ENCODE results near the gene FKBP6.

The FKBP6 gene

GRCh38 chr7:73329861-73330581 is 2.1 kb downstream of the FKBP6 start:
- ChIA-PET POLR2A (interaction anchor here (0.6 kb wide), 1 partner anchor 749 kb away, joined by 3 read pairs; no protein-coding TSS in a partner anchor), CTCF (no interaction called here)
- TF ChIP-seq FOXM1 (IDR thresholded peaks at IDR 0.05; ENCODE audit: borderline replicate concordance), result no peak
- no peak for TF ChIP-seq CTBP1 (IDR thresholded peaks at IDR 0.05; ENCODE audit: borderline replicate concordance)
- no peak for TF ChIP-seq ELF4 (IDR thresholded peaks at IDR 0.05)
- TF ChIP-seq NFRKB (IDR thresholded peaks at IDR 0.05), result no peak
- TF ChIP-seq FOXK2 (IDR thresholded peaks at IDR 0.05), result no peak
- no peak for TF ChIP-seq FOXA1 (IDR thresholded peaks at IDR 0.05)
- TF ChIP-seq BHLHE40 (IDR thresholded peaks at IDR 0.05; ENCODE audit: borderline replicate concordance), result no peak
- TF ChIP-seq TARDBP (IDR thresholded peaks at IDR 0.05), result no peak
- TF ChIP-seq ARNT (IDR thresholded peaks at IDR 0.05), result no peak
- no peak for TF ChIP-seq PKNOX1 (IDR thresholded peaks at IDR 0.05)
- TF ChIP-seq SUZ12 (IDR thresholded peaks at IDR 0.05), result no peak
- no peak for TF ChIP-seq ZNF384 (IDR thresholded peaks at IDR 0.05)
- no peak for TF ChIP-seq HDGF (IDR thresholded peaks at IDR 0.05; ENCODE audit: borderline replicate concordance)
- no peak for TF ChIP-seq L3MBTL2 (conservative IDR thresholded peaks at IDR 0.05)
- TF ChIP-seq LEF1 (IDR thresholded peaks at IDR 0.05; ENCODE audit: borderline replicate concordance), result no peak
- TF ChIP-seq SP1 (IDR thresholded peaks at IDR 0.05), result no peak
- no peak for DNase-seq (ENCODE audit: extremely low spot score)

GRCh38 chr7:73330772-73331171 is 2.8 kb downstream of the FKBP6 start:
- CTCF ChIA-PET, result no interaction called here
- TF ChIP-seq LEF1 (IDR thresholded peaks at IDR 0.05; ENCODE audit: borderline replicate concordance) (no peak), FOXM1 (IDR thresholded peaks at IDR 0.05; ENCODE audit: borderline replicate concordance) (no peak), PKNOX1 (IDR thresholded peaks at IDR 0.05) (no peak), ARNT (IDR thresholded peaks at IDR 0.05) (no peak), L3MBTL2 (conservative IDR thresholded peaks at IDR 0.05) (no peak), FOXA1 (IDR thresholded peaks at IDR 0.05) (no peak), BHLHE40 (IDR thresholded peaks at IDR 0.05; ENCODE audit: borderline replicate concordance) (no peak), TARDBP (IDR thresholded peaks at IDR 0.05) (no peak), CTBP1 (IDR thresholded peaks at IDR 0.05; ENCODE audit: borderline replicate concordance) (no peak), HDGF (IDR thresholded peaks at IDR 0.05; ENCODE audit: borderline replicate concordance) (no peak), SP1 (IDR thresholded peaks at IDR 0.05) (no peak), ELF4 (IDR thresholded peaks at IDR 0.05) (no peak), NFRKB (IDR thresholded peaks at IDR 0.05) (no peak), FOXK2 (IDR thresholded peaks at IDR 0.05) (no peak), SUZ12 (IDR thresholded peaks at IDR 0.05) (no peak), ZNF384 (IDR thresholded peaks at IDR 0.05) (no peak)
- no peak for DNase-seq (ENCODE audit: extremely low spot score)
- POLR2A ChIA-PET, result no interaction called here

GRCh38 chr7:73332447-73332846 is 4.5 kb downstream of the FKBP6 start:
- CTCF ChIA-PET, result no interaction called here
- TF ChIP-seq ZNF384 (IDR thresholded peaks at IDR 0.05), result no peak
- TF ChIP-seq ARNT (IDR thresholded peaks at IDR 0.05), result no peak
- TF ChIP-seq CTBP1 (IDR thresholded peaks at IDR 0.05; ENCODE audit: borderline replicate concordance), result no peak
- TF ChIP-seq NFRKB (IDR thresholded peaks at IDR 0.05), result no peak
- TF ChIP-seq SP1 (IDR thresholded peaks at IDR 0.05), result no peak
- no peak for TF ChIP-seq FOXA1 (IDR thresholded peaks at IDR 0.05)
- no peak for TF ChIP-seq PKNOX1 (IDR thresholded peaks at IDR 0.05)
- TF ChIP-seq FOXM1 (IDR thresholded peaks at IDR 0.05; ENCODE audit: borderline replicate concordance), result no peak
- no peak for TF ChIP-seq HDGF (IDR thresholded peaks at IDR 0.05; ENCODE audit: borderline replicate concordance)
- no peak for TF ChIP-seq SUZ12 (IDR thresholded peaks at IDR 0.05)
- no peak for TF ChIP-seq TARDBP (IDR thresholded peaks at IDR 0.05)
- TF ChIP-seq L3MBTL2 (conservative IDR thresholded peaks at IDR 0.05), result no peak
- TF ChIP-seq FOXK2 (IDR thresholded peaks at IDR 0.05), result no peak
- TF ChIP-seq LEF1 (IDR thresholded peaks at IDR 0.05; ENCODE audit: borderline replicate concordance), result no peak
- no peak for TF ChIP-seq ELF4 (IDR thresholded peaks at IDR 0.05)
- TF ChIP-seq BHLHE40 (IDR thresholded peaks at IDR 0.05; ENCODE audit: borderline replicate concordance), result no peak
- DNase-seq (ENCODE audit: extremely low spot score), result no peak
- POLR2A ChIA-PET, result no interaction called here

GRCh38 chr7:73338321-73338720 is 10.4 kb downstream of the FKBP6 start:
- TF ChIP-seq NFRKB (IDR thresholded peaks at IDR 0.05) (no peak), HDGF (IDR thresholded peaks at IDR 0.05; ENCODE audit: borderline replicate concordance) (no peak), CTBP1 (IDR thresholded peaks at IDR 0.05; ENCODE audit: borderline replicate concordance) (no peak), SP1 (IDR thresholded peaks at IDR 0.05) (no peak), ARNT (IDR thresholded peaks at IDR 0.05) (no peak), ELF4 (IDR thresholded peaks at IDR 0.05) (no peak), PKNOX1 (IDR thresholded peaks at IDR 0.05) (no peak), FOXK2 (IDR thresholded peaks at IDR 0.05) (no peak)
- CTCF ChIA-PET, result no interaction called here
- POLR2A ChIA-PET, result no interaction called here

GRCh38 chr7:73340514-73340913 is 12.6 kb downstream of the FKBP6 start:
- ChIA-PET POLR2A (no interaction called here), CTCF (no interaction called here)
- TF ChIP-seq ELF4 (IDR thresholded peaks at IDR 0.05) (no peak), CTBP1 (IDR thresholded peaks at IDR 0.05; ENCODE audit: borderline replicate concordance) (no peak), PKNOX1 (IDR thresholded peaks at IDR 0.05) (no peak), SP1 (IDR thresholded peaks at IDR 0.05) (no peak), BHLHE40 (IDR thresholded peaks at IDR 0.05; ENCODE audit: borderline replicate concordance) (no peak), FOXK2 (IDR thresholded peaks at IDR 0.05) (no peak), ARNT (IDR thresholded peaks at IDR 0.05) (no peak), HDGF (IDR thresholded peaks at IDR 0.05; ENCODE audit: borderline replicate concordance) (no peak), SUZ12 (IDR thresholded peaks at IDR 0.05) (no peak), L3MBTL2 (conservative IDR thresholded peaks at IDR 0.05) (no peak), ZNF384 (IDR thresholded peaks at IDR 0.05) (no peak), FOXM1 (IDR thresholded peaks at IDR 0.05; ENCODE audit: borderline replicate concordance) (no peak), FOXA1 (IDR thresholded peaks at IDR 0.05) (no peak), NFRKB (IDR thresholded peaks at IDR 0.05) (no peak), LEF1 (IDR thresholded peaks at IDR 0.05; ENCODE audit: borderline replicate concordance) (no peak)
- DNase-seq (ENCODE audit: extremely low spot score), result no peak

More at GRCh38 chr7:73338321-73338720, 10.4 kb downstream of the FKBP6 start:
- no peak for DNase-seq (ENCODE audit: extremely low spot score)

Data from HEK293T (cell line).